Activated CD4-positive, alpha-beta T cell treated with anti-CD3 and anti-CD28 coated beads, Interleukin-2, amount 10 ng/mL, durations not matched to agents 7 days and 5 days (primary cell): ENCODE results near the gene ZBBX. TPM values are rescaled to one million over a fixed set of nuclear protein-coding genes. Genes with fewer than 3 reads are reported as not detected.
"Not testable (repeated sequence)": the region's sequence is repeated elsewhere in the genome, so short reads cannot be mapped to it uniquely, and the experiment has no call there.

Experiments
- CTCF ChIA-PET: fragments of 350-600 bp; sonication (Branson Sonifier 250); formaldehyde crosslinking; loops from one replicate; lab custom pipeline; 2021; ENCODE audit warnings: antibody characterized with exemption; lab: Charles Lee
- POLR2A ChIA-PET: fragments of 350-600 bp; sonication (Branson Sonifier 250); formaldehyde crosslinking; loops from one replicate; lab custom pipeline; 2021; ENCODE audit warnings: antibody characterized with exemption; lab: Charles Lee
- DNase-seq: peaks from one replicate; pipeline ENCODE4 v3.0.0-alpha.2; 2020
- H3K27ac Mint-ChIP-seq: one replicate; pipeline ENCODE4 v1.8.0; 2021; ENCODE audit warnings: mild to moderate bottlenecking, moderate library complexity, mixed read lengths
- H3K27me3 Mint-ChIP-seq: one replicate; pipeline ENCODE4 v1.8.0; 2021; ENCODE audit warnings: mixed read lengths
- H3K36me3 Mint-ChIP-seq: one replicate; pipeline ENCODE4 v1.8.0; 2021; ENCODE audit warnings: low read depth, mixed read lengths
- H3K4me1 Mint-ChIP-seq: one replicate; pipeline ENCODE4 v1.8.0; 2021; ENCODE audit warnings: mixed read lengths
- H3K4me3 Mint-ChIP-seq: one replicate; pipeline ENCODE4 v1.8.0; 2021; ENCODE audit warnings: mild to moderate bottlenecking, moderate library complexity, mixed read lengths
- H3K9me3 Mint-ChIP-seq: one replicate; pipeline ENCODE4 v1.8.0; 2021; ENCODE audit warnings: mixed read lengths
- total RNA-seq, 2 experiments: library from RNA; stranded (reverse); gene quantifications; one replicate each; pipeline ENCODE4 v1.2.3, GENCODE V29; 2021

ZBBX gene
- total RNA-seq = not detected

- no peaks in the 10 kb centered on the region for H3K36me3 Mint-ChIP-seq
- ChIA-PET CTCF (interaction anchor here (0.5 to 1.5 kb wide), 9 partner anchors 9 to 502 kb away, joined by 3 to 12 read pairs (median 4); partner anchors contain the start of gene SERPINI1), POLR2A (no interaction called here)
- peaks cover 10% of the 10 kb centered on the region for H3K4me1 Mint-ChIP-seq
- H3K9me3 Mint-ChIP-seq = no peaks in the 10 kb centered on the region
- no peak within 1 kb of the TSS for H3K27ac Mint-ChIP-seq
- H3K27me3 Mint-ChIP-seq = peaks cover 12% of the 10 kb centered on the region
- peak; percentile 88 for DNase-seq
- H3K4me3 Mint-ChIP-seq = peak within 1 kb of the TSS; percentile 69
Measured at GRCh38 chr3:167380004-167380689, at the start of gene ZBBX. Gene ZBBX (minus strand): TSS chr3:167380297. CDS start chr3:167372901, 7,396 bp downstream.

DNA sequence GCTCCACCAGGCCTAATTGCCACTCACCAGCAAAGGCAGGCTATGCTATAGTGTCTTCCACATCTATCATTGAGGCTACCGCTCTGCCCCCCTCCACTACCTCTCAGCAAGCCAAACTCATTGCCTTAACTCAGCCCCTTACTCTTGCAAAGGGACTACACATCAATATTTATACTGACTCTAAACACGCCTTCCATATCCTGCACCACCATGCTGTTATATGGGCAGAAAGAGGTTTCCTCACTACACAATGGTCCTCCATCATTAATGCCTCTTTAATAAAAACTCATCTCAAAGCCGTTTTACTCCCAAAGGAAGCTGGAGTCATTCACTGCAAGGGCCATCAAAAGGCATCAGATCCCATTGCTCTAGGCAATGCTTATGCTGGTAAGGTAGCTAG is 46.9 kb upstream of the ZBBX start:
- H3K27ac Mint-ChIP-seq, H3K27me3 Mint-ChIP-seq, POLR2A ChIA-PET, DNase-seq, H3K9me3 Mint-ChIP-seq, H3K4me1 Mint-ChIP-seq, H3K4me3 Mint-ChIP-seq, H3K36me3 Mint-ChIP-seq: not testable (repeated sequence)
- CTCF ChIA-PET = interaction anchor here (1.8 kb wide), 1 partner anchor 18 kb away, joined by 3 read pairs; no protein-coding TSS in a partner anchor

DNA sequence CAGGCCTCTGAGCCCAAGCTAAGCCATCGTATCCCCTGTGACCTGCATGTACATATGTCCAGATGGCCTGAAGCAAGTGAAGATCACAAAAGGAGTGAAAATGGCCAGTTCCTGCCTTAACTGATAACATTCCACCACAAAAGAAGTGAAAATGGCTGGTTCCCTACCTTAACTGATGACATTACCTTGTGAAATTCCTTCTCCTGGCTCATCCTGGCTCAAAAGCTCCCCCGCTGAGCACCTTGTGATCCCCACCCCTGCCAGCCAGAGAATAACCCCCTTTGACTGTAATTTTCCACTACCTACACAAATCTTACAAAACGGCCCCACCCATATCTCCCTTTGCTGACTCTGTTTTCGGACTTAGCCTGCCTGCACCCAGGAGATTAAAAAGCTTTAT is 42.3 kb upstream of the ZBBX start:
- DNase-seq, H3K9me3 Mint-ChIP-seq, CTCF ChIA-PET, H3K4me3 Mint-ChIP-seq, H3K36me3 Mint-ChIP-seq, H3K27me3 Mint-ChIP-seq, H3K4me1 Mint-ChIP-seq, POLR2A ChIA-PET, H3K27ac Mint-ChIP-seq: not testable (repeated sequence)

DNA sequence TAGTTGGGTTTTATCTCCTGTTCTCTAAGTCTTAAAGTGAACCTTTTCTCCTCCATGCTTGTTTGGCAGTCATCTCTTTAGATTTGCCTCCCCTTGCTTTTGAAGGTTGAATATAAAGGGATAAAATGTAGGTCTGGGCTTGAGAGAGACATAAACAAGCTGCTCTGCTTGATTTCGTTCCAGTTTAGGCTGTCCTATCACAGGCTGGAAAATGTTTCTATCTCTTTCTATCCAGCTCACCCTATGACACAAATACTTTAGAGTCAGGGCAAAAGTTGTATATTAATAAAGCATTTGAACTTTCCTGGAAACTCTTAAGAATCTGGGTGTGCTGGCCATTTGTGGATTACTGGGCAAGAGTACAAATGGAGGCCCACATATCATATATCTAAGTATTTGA is 29.5 kb upstream of the ZBBX start:
- Mint-ChIP-seq H3K27me3 (no peaks in the 10 kb centered on the region), H3K4me3 (no peak overlapping the region), H3K4me1 (no peaks in the 10 kb centered on the region), H3K27ac (no peak overlapping the region), H3K9me3 (no peaks in the 10 kb centered on the region), H3K36me3 (no peaks in the 10 kb centered on the region)
- ChIA-PET CTCF (interaction anchor here (1.8 kb wide), 1 partner anchor 16 kb away, joined by 3 read pairs; no protein-coding TSS in a partner anchor), POLR2A (no interaction called here)
- DNase-seq = no peak

- ChIA-PET CTCF (no interaction called here), POLR2A (no interaction called here)
- no peak overlapping the region for H3K27ac Mint-ChIP-seq
- H3K36me3 Mint-ChIP-seq = no peaks in the 10 kb centered on the region
- no peak overlapping the region for H3K4me3 Mint-ChIP-seq
- no peaks in the 10 kb centered on the region for H3K4me1 Mint-ChIP-seq
- no peaks in the 10 kb centered on the region for H3K27me3 Mint-ChIP-seq
- no peaks in the 10 kb centered on the region for H3K9me3 Mint-ChIP-seq
- DNase-seq = no peak
Measured at GRCh38 chr3:167406876-167407492, 26.9 kb upstream of the ZBBX start.

DNA sequence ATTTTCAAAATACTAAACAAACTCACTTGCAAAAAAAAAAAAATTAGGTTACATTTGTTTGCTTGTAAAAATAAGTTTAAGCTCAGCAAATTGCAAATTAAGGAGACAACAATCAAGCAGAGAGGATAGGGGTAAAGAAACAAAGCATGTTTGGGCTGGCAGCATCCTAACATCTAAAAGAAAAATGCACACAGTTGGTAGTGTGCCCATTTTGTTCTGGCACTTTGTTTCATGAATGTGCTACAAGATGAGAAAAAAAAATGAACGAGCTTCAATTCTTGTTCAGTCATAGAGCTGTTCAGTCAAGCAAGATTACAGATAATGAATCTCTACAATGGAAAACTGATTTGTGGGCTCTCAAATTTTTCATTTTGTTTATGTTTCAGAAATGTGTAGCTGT is 17.7 kb upstream of the ZBBX start:
- H3K4me1 Mint-ChIP-seq = no peaks in the 10 kb centered on the region
- H3K27ac Mint-ChIP-seq = no peak overlapping the region
- ChIA-PET CTCF (no interaction called here), POLR2A (no interaction called here)
- H3K36me3 Mint-ChIP-seq = no peaks in the 10 kb centered on the region
- no peak overlapping the region for H3K4me3 Mint-ChIP-seq
- H3K27me3 Mint-ChIP-seq = no peaks in the 10 kb centered on the region
- no peak for DNase-seq
- H3K9me3 Mint-ChIP-seq = no peaks in the 10 kb centered on the region

DNA sequence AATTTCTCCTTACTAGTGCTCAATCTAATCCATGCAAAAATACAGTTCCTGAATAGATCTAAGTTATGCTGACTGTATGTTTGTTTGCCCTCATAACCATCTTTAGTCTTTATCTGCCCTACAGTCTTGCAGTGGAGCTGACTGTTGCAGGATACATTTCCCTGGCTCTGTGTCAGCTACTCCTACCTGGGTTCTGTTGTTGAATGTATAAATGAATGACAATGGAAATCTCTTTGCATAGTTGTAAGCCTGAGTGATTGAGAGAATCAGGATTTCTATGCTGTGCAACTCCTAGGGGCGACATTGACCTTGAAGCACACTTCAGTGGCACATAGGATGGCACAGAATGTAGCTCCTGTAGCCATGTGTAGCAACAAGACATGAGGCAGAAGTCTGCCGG is 16.0 kb upstream of the ZBBX start:
- POLR2A ChIA-PET = no interaction called here

DNA sequence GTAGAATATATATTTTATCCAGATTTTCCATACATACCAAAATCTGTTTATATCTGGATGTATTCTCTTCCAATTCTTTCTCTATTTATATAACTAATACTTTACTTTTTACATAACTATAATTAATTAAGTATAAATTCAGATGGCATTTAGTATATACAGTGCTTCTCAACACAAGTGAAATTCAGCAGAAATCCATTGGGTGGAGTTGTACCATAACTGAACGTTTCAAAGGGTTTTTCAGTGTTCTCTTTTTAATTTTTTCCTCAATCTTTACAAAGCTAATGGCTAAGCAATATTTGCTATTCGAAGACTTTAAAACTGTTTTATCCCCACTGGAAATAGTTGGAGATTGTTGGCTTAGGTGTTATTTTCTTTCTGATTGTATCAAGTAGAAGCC is 13.9 kb upstream of the ZBBX start:
- H3K36me3 Mint-ChIP-seq = no peaks in the 10 kb centered on the region
- no peak overlapping the region for H3K4me3 Mint-ChIP-seq
- CTCF ChIA-PET = no interaction called here
- H3K27ac Mint-ChIP-seq = no peak overlapping the region
- no peaks in the 10 kb centered on the region for H3K4me1 Mint-ChIP-seq
- POLR2A ChIA-PET = no interaction called here
- DNase-seq = no peak
- H3K27me3 Mint-ChIP-seq = no peaks in the 10 kb centered on the region
- H3K9me3 Mint-ChIP-seq = no peaks in the 10 kb centered on the region

More for the DNA sequence above, 16.0 kb upstream of the ZBBX start:
- H3K36me3 Mint-ChIP-seq = no peaks in the 10 kb centered on the region
- no peaks in the 10 kb centered on the region for H3K4me1 Mint-ChIP-seq
- no peak overlapping the region for H3K27ac Mint-ChIP-seq
- no peak overlapping the region for H3K4me3 Mint-ChIP-seq
- no peaks in the 10 kb centered on the region for H3K9me3 Mint-ChIP-seq
- no peaks in the 10 kb centered on the region for H3K27me3 Mint-ChIP-seq
- CTCF ChIA-PET = interaction anchor here (0.7 to 1.2 kb wide), 2 partner anchors 8 to 15 kb away, joined by 3 to 4 read pairs; no protein-coding TSS in a partner anchor
- no peak for DNase-seq

DNA sequence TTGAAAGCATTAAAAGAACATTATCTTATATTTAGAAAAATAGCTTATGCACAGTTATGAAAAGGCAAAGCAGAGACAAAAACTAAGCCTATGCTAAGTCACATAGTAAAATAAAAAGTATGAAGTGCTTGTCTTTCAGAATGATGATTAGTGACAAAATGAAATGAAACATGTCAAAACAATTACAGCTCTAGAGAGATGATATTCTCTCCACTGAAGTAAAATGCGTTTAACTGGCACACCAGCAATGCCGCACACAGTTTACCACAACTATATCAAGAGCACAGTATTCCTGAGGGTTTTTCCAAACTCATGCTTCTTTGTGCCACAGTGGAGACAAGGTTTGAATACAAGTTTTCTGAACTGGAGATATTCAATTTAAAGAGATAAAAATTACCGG is 2.1 kb upstream of the ZBBX start:
- H3K27me3 Mint-ChIP-seq = peaks cover 12% of the 10 kb centered on the region
- H3K4me1 Mint-ChIP-seq = peaks cover 10% of the 10 kb centered on the region
- H3K27ac Mint-ChIP-seq = no peak overlapping the region
- no peak overlapping the region for H3K4me3 Mint-ChIP-seq
- H3K9me3 Mint-ChIP-seq = no peaks in the 10 kb centered on the region
- CTCF ChIA-PET = no interaction called here
- H3K36me3 Mint-ChIP-seq = no peaks in the 10 kb centered on the region
- DNase-seq = no peak
- POLR2A ChIA-PET = no interaction called here

DNA sequence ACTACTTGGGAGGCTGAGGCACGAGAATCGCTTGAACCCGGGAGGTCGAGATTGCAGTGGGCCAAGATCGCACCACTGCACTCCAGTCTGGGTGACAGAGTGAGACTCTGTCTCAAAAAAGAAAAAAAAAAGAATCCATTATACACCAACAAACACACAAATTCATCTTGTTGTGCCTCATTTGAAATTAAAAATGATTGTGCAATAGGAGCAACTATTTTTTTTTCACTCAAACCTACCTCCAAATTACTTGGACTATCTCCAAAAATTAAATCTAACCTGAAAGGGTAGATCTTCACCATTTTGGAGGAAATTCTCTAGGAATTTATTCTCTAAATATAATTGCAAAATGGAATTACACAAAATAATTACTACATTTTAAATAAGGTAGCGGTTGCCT is 4.6 kb downstream of the ZBBX start:
- no peak overlapping the region for H3K4me3 Mint-ChIP-seq
- no peaks in the 10 kb centered on the region for H3K9me3 Mint-ChIP-seq
- H3K4me1 Mint-ChIP-seq = peaks cover 7% of the 10 kb centered on the region
- ChIA-PET CTCF (no interaction called here), POLR2A (no interaction called here)
- H3K36me3 Mint-ChIP-seq = no peaks in the 10 kb centered on the region
- no peak overlapping the region for H3K27ac Mint-ChIP-seq
- no peak for DNase-seq
- peaks cover 10% of the 10 kb centered on the region for H3K27me3 Mint-ChIP-seq

GRCh38 chr3:167372138-167372537 is 8.0 kb downstream of the ZBBX start:
- Mint-ChIP-seq H3K36me3 (no peaks in the 10 kb centered on the region), H3K9me3 (no peaks in the 10 kb centered on the region), H3K27me3 (no peaks in the 10 kb centered on the region), H3K27ac (no peak overlapping the region), H3K4me3 (no peak overlapping the region), H3K4me1 (no peaks in the 10 kb centered on the region)
- CTCF ChIA-PET = no interaction called here
- no peak for DNase-seq
- POLR2A ChIA-PET = no interaction called here

DNA sequence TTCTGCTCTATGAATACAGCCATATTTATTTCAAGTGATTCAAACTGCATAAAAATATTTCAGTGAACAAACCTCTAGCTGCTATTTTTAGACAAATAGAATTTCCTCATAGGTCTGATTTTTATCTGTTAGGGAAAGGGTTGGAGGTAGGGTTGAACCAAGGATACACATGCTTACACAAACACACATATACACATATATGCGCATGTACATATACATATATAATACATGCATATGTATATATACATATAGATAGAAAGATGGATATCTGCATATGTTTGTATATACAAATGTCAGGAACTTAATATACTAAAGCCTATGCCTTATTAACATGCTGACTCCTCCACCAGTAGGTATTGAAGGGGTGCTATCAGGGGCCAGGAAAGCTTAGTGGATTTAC is 18.1 kb downstream of the ZBBX start:
- H3K27me3 Mint-ChIP-seq = peaks cover 5% of the 10 kb centered on the region
- H3K4me1 Mint-ChIP-seq = no peaks in the 10 kb centered on the region
- H3K4me3 Mint-ChIP-seq = no peak overlapping the region
- no peaks in the 10 kb centered on the region for H3K9me3 Mint-ChIP-seq
- ChIA-PET POLR2A (no interaction called here), CTCF (no interaction called here)
- H3K27ac Mint-ChIP-seq = no peak overlapping the region
- DNase-seq = no peak
- H3K36me3 Mint-ChIP-seq = no peaks in the 10 kb centered on the region

- no peaks in the 10 kb centered on the region for H3K36me3 Mint-ChIP-seq
- H3K9me3 Mint-ChIP-seq = no peaks in the 10 kb centered on the region
- no peak for DNase-seq
- H3K27ac Mint-ChIP-seq = no peak overlapping the region
- H3K4me1 Mint-ChIP-seq = no peaks in the 10 kb centered on the region
- CTCF ChIA-PET = no interaction called here
- POLR2A ChIA-PET = no interaction called here
- H3K27me3 Mint-ChIP-seq = peaks cover 2% of the 10 kb centered on the region
- H3K4me3 Mint-ChIP-seq = no peak overlapping the region
Measured at GRCh38 chr3:167361306-167361705, 18.8 kb downstream of the ZBBX start.
